Ishikawa (cell line): Measurements from ENCODE around the gene RIPPLY2.

Experiments used
- EP300 ChIP-seq: IDR thresholded peaks from 2 replicates; pipeline ENCODE4 v1.6.1; 2012; ENCODE audit warnings: borderline replicate concordance
- TCF12 ChIP-seq: IDR thresholded peaks from 2 replicates; pipeline ENCODE4 v1.6.1; 2012; ENCODE audit warnings: low read depth
- YY1 ChIP-seq: IDR thresholded peaks from 2 replicates; pipeline ENCODE4 v1.6.1; 2012; ENCODE audit warnings: low read depth

DNA sequence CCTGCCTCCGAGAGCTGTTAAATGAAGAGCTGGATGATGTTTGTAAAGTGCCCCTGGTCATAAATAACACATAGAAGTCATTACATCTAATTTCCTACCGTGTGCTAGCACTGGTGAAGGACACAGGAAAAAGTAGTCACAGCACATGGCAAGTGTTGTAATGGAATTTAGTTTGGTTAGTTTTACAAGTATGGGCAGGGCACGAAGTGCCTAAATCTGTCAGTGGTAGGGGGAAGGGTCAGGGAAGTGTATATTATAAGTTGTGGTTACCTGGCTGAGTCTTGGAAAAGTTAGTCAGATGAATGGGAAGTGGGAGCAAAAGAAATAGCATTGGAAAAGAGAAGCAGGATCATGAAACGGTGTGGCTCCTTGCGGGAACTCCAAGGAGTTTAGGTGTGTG is 1.6 kb downstream of the RIPPLY2 start:
- no peak for TF ChIP-seq EP300
- TF ChIP-seq YY1, result no peak
- no peak for TF ChIP-seq TCF12
